Measurements from ENCODE around the gene SAMMSON. TPM values are rescaled to one million over a fixed set of nuclear protein-coding genes. Genes with fewer than 3 reads are reported as not detected.

Gene SAMMSON
- total and polyA plus RNA-seq, 9 of the 15 experiments (the other 6 are each of a cell fraction or from before 2014, with no cell fraction given): 0.65 to 4.4 (median 1.9) TPM

DNA sequence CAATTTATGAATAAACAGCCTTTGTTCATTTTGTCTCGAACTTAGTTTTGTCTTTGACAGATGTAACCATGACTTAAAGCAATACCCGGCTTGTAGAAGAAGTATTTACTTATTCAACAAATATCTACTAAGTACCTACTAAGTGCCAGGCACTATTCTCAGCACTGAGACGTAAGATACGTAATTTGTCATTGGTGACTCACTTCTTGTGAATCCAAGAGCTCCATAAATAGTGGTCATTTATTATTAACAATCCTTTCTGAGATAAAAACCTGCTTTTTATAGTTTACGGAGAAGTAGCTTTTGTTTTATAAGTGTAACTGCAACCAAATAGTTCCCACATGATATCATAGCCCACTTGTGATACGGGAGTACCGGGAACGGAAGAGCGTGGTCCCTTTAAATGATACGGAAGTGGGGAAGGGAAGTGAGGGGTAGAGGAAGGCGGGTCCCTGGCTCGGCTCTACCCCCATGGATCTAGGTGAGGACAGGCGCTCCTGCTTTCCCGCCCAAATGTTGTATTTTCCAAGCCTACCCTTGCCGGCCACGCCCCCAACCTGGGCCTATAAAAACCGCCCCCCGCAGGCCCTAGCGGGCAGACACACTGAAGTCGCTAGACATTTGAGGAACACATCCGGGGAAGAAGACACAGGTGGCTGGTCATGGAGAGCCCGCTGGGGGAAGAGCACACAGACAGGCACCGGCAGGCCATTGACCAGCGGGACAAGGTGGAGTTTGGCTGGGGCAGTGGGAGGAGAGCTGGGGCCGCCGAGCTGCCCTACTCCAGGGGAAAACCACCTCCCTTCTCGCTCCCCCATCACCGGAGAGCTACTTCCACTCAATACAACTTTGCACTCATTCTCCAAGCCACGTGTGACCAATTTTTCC, at the start of gene SAMMSON (continued):
- TF ChIP-seq TFAP4 (CRISPR knock-in tag; IDR thresholded peaks at IDR 0.05; ENCODE audit: borderline replicate concordance): peak; percentile 72; the same call in 1 of the 2 replicates
- TF ChIP-seq TRIM28 (IDR thresholded peaks at IDR 0.05): no peak
- TF ChIP-seq ILF3 (IDR thresholded peaks at IDR 0.05; ENCODE audit: borderline replicate concordance): no peak
- TF ChIP-seq E2F6 (IDR thresholded peaks at IDR 0.05; ENCODE audit: borderline replicate concordance in 1 of 2, extremely low read depth in 1 of 2, insufficient read depth in 1 of 2, insufficient read length in 1 of 2, low read depth in 1 of 2, low read length in 1 of 2, poor library complexity in 1 of 2, severe bottlenecking in 1 of 2): peak; percentile 96 to 97
- TF ChIP-seq SNAPC5 (CRISPR knock-in tag; IDR thresholded peaks at IDR 0.05): no peak
- 0 out of 4 replicates have a peak, but pooled peaks of 1 of the 2 experiments have one; percentile 47 for TF ChIP-seq SRF (CRISPR knock-in tag; IDR thresholded peaks at IDR 0.05)
- no peak for TF ChIP-seq THAP7 (CRISPR knock-in tag; IDR thresholded peaks at IDR 0.05)
- 0 out of 2 replicates have a peak, but pooled peaks have one; percentile 30 for TF ChIP-seq NFRKB (IDR thresholded peaks at IDR 0.05; ENCODE audit: low read depth)
- no peak for TF ChIP-seq ZNF165 (CRISPR knock-in tag; IDR thresholded peaks at IDR 0.05; ENCODE audit: borderline replicate concordance)
- TF ChIP-seq MCM7 (IDR thresholded peaks at IDR 0.05): no peak
- no peak for TF ChIP-seq ZNF239 (CRISPR knock-in tag; IDR thresholded peaks at IDR 0.05)
- TF ChIP-seq ELF2 (CRISPR knock-in tag; IDR thresholded peaks at IDR 0.05): no peak
- no peak for TF ChIP-seq SREBF2 (CRISPR knock-in tag; IDR thresholded peaks at IDR 0.05)
- no peak for TF ChIP-seq KDM1A (IDR thresholded peaks at IDR 0.05)
- TF ChIP-seq CXXC5 (CRISPR knock-in tag; IDR thresholded peaks at IDR 0.05): peak; percentile 21; the same call in 1 of the 2 replicates
- no peak for TF ChIP-seq FOS (IDR thresholded peaks at IDR 0.05; ENCODE audit: extremely low read depth, insufficient read length)
- TF ChIP-seq, protein P1, sequence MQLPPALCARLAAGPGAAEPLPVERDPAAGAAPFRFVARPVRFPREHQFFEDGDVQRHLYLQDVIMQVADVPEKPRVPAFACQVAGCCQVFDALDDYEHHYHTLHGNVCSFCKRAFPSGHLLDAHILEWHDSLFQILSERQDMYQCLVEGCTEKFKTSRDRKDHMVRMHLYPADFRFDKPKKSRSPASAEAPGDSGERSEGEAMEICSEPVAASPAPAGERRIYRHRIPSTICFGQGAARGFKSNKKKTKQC (CRISPR knock-in tag; IDR thresholded peaks at IDR 0.05): peak; percentile 58; the same call in 1 of the 2 replicates
- TF ChIP-seq MCM3 (IDR thresholded peaks at IDR 0.05): no peak
- TF ChIP-seq YBX1 (IDR thresholded peaks at IDR 0.05): no peak
- TF ChIP-seq ZNF184 (CRISPR knock-in tag; IDR thresholded peaks at IDR 0.05): no peak
- peak in 1 of 2 experiments; percentile 50; a peak in 2 of 4 replicates for TF ChIP-seq TRIM24 (IDR thresholded peaks at IDR 0.05)
- no peak for TF ChIP-seq TARDBP (IDR thresholded peaks at IDR 0.05)
- no peak for TF ChIP-seq NR0B1 (IDR thresholded peaks at IDR 0.05; ENCODE audit: partially characterized antibody)
- no peak for TF ChIP-seq HEY1 (CRISPR knock-in tag; IDR thresholded peaks at IDR 0.05; ENCODE audit: borderline replicate concordance)
- TF ChIP-seq HNRNPK (IDR thresholded peaks at IDR 0.05; ENCODE audit: low read depth, low read length, poor library complexity, severe bottlenecking): no peak

Data from K562 (cell line).